B cell (primary cell): Measurements from ENCODE around the gene BTAF1. TPM values are rescaled to one million over a fixed set of nuclear protein-coding genes. Genes with fewer than 3 reads are reported as not detected.

Experiments used
- ATAC-seq: fragments of 200-7000 bp; cut with Tn5 transposase; one replicate; pipeline ENCODE4 v1.10.0; 2021; ENCODE audit warnings: low read depth, mild to moderate bottlenecking, moderate number of reproducible peaks, moderate library complexity
- CTCF ChIA-PET: fragments of 350-600 bp; sonication (Branson Sonifier 250); formaldehyde crosslinking; loops from one replicate; lab custom pipeline; 2021; ENCODE audit warnings: antibody characterized with exemption, inconsistent platforms; lab: Charles Lee
- POLR2A ChIA-PET: fragments of 350-600 bp; sonication (Branson Sonifier 250); formaldehyde crosslinking; loops from one replicate; lab custom pipeline; 2021; ENCODE audit warnings: antibody characterized with exemption; lab: Charles Lee
- DNase-seq: peaks from one replicate; pipeline ENCODE4 v3.0.0; 2013
- H2AFZ ChIP-seq: 2 replicates; pipeline ENCODE4 v1.6.1; 2012; ENCODE audit warnings: mild to moderate bottlenecking, low read depth, low read length; ENCODE audit not compliant: insufficient read depth, poor library complexity, severe bottlenecking
- H3K27ac ChIP-seq, 2 donors: 1 replicate in 1 of 2; 2 replicates in 1 of 2; pipeline ENCODE4 v1.5.1; 2012 to 2013; ENCODE audit warnings: low read length in 2 of 2, mild to moderate bottlenecking in 2 of 2, moderate library complexity in 1 of 2
- H3K27me3 ChIP-seq, 4 experiments: fragments of 200-600 bp in 1 of 4; sonication (generic) in 1 of 4; replicated peaks in 1 of 4; 1 replicate in 2 of 4; 2 replicates in 2 of 4; pipeline versions ENCODE4 v1.6.1 to v1.7.0; 2013 to 2016; ENCODE audit warnings: low read length in 3 of 4, mild to moderate bottlenecking in 2 of 4, mixed read lengths in 1 of 4, moderate library complexity in 1 of 4; ENCODE audit not compliant: insufficient read depth in 4 of 4, control insufficient read depth in 3 of 4; ENCODE audit errors: control extremely low read depth in 1 of 4
- H3K36me3 ChIP-seq, 2 experiments: replicated peaks in 1 of 2; 1 replicate in 1 of 2; 2 replicates in 1 of 2; pipeline versions ENCODE4 v1.6.1 to v1.7.1; 2013; ENCODE audit warnings: low read length in 1 of 2; ENCODE audit not compliant: insufficient read depth in 2 of 2, control insufficient read depth in 1 of 2; ENCODE audit errors: control extremely low read depth in 1 of 2, extremely low read depth in 1 of 2
- H3K4me1 ChIP-seq, 2 donors: fragments of 200-600 bp in 1 of 2; sonication (generic) in 1 of 2; 1 replicate in 1 of 2; 2 replicates in 1 of 2; pipeline versions ENCODE4 v1.5.1 to v1.6.1; 2013 to 2017; ENCODE audit warnings: low read length in 2 of 2; ENCODE audit not compliant: control insufficient read depth in 2 of 2, insufficient read depth in 2 of 2
- H3K4me2 ChIP-seq: replicated peaks from 2 replicates; pipeline ENCODE3; 2012; ENCODE audit warnings: mild to moderate bottlenecking, low read depth, low read length; ENCODE audit not compliant: poor library complexity, severe bottlenecking
- H3K4me3 ChIP-seq, 5 experiments: fragments of 200-600 bp in 1 of 5; sonication (generic) in 1 of 5; 1 replicate in 3 of 5; 2 replicates in 2 of 5; pipeline versions ENCODE4 v1.5.1 to v1.7.0; 2011 to 2016; ENCODE audit warnings: low read length in 4 of 5, mild to moderate bottlenecking in 4 of 5, low read depth in 2 of 5, control low read depth in 1 of 5, moderate library complexity in 1 of 5; ENCODE audit not compliant: insufficient read depth in 1 of 5; ENCODE audit errors: control extremely low read depth in 1 of 5, extremely low read depth in 1 of 5
- H3K79me2 ChIP-seq: fragments of 200-600 bp; sonication (generic); one replicate; pipeline ENCODE4 v1.6.0; 2016; ENCODE audit warnings: low read length; ENCODE audit not compliant: control insufficient read depth, insufficient read depth
- H3K9ac ChIP-seq: fragments of 200-600 bp; sonication (generic); 2 replicates; pipeline ENCODE4 v1.6.1; 2017; ENCODE audit warnings: mild to moderate bottlenecking, low read length, moderate library complexity
- H3K9me3 ChIP-seq, 3 donors: one replicate each; pipeline versions ENCODE4 v1.6.1 to v1.7.1; 2013; ENCODE audit warnings: low read length in 2 of 3; ENCODE audit not compliant: control insufficient read depth in 2 of 3, insufficient read depth in 1 of 3; ENCODE audit errors: control extremely low read depth in 1 of 3
- H4K20me1 ChIP-seq: 2 replicates; pipeline ENCODE4 v1.6.0; 2012; ENCODE audit warnings: mild to moderate bottlenecking, low read length; ENCODE audit not compliant: insufficient read depth, control insufficient read depth, poor library complexity, severe bottlenecking
- H3K27ac Mint-ChIP-seq: one replicate; pipeline ENCODE4 v1.8.0; 2021; ENCODE audit warnings: mixed read lengths
- H3K27me3 Mint-ChIP-seq: one replicate; pipeline ENCODE4 v1.8.0; 2021; ENCODE audit warnings: mixed read lengths
- H3K4me1 Mint-ChIP-seq: one replicate; pipeline ENCODE4 v1.8.0; 2021; ENCODE audit warnings: mixed read lengths
- H3K4me3 Mint-ChIP-seq: one replicate; pipeline ENCODE4 v1.8.0; 2021; ENCODE audit warnings: mixed read lengths
- H3K9me3 Mint-ChIP-seq: one replicate; pipeline ENCODE4 v1.8.0; 2022; ENCODE audit warnings: mixed read lengths; ENCODE audit not compliant: insufficient read depth
- EZH2 ChIP-seq: IDR thresholded peaks from 2 replicates; pipeline ENCODE4 v1.6.1; 2012; ENCODE audit warnings: borderline replicate concordance, low read depth, mild to moderate bottlenecking, moderate library complexity, low read length; ENCODE audit not compliant: insufficient read depth, poor library complexity, severe bottlenecking
- whole genome bisulfite sequencing: methylation state at CpG from one replicate; pipeline ENCODE4 v1.1.5; 2013; ENCODE audit warnings: missing lambda C conversion rate; ENCODE audit not compliant: insufficient coverage; 5-methylcytosine and 5-hydroxymethylcytosine counted together
- intact Hi-C: fragments of 100-400 bp; cut with micrococcal nuclease; formaldehyde crosslinking; loops from one replicate; pipeline ENCODE4 v1.10.0; 2022
- polyA plus RNA-seq: library from polyadenylated mRNA; depleted of rRNA; stranded (reverse); fragments of >200 nt; gene quantifications from 2 replicates; pipeline ENCODE4 v1.2.3, GENCODE V29; 2012
- total RNA-seq, 2 donors: library from RNA; stranded (reverse); fragments of 120-200 nt in 1 of 2; gene quantifications; 1 replicate in 1 of 2; 2 replicates in 1 of 2; pipeline versions ENCODE4 v1.2.3 to v1.2.4, GENCODE V29; 2013 to 2022
- TF ChIP-seq, protein P1 (sequence below): fragments of 200-600 bp; IDR thresholded peaks from one replicate; pipeline ENCODE4 v1.8.0; 2022; ENCODE audit warnings: antibody characterized with exemption, mild to moderate bottlenecking

Gene BTAF1
- total and polyA plus RNA-seq, 2 donors (not counting 1 experiment from before 2014, with no cell fraction given), result 58.2 to 78.1 TPM

DNA sequence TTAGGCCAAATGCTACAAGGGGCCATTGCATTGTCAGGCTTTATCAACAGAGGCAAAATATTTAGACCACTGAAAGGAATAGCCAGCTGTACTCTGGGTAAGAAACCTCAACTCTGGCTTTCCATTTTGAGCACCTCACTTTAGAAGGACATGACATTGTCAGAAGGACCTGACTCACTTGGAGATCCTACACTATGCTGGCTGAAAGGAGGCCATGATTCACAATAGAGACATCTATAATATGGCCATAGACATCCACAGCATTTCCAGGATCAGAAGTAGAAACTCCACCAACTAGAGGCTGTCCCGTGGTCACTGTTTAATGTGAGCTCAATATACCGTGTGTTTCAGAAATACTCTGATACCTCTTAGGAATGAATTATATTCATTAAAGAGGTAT lies 140.9 kb downstream of the BTAF1 start:
- Histone ChIP-seq H3K36me3 (no peaks in the 10 kb centered on the region), H2AFZ (no peak overlapping the region), H3K4me2 (no peak overlapping the region), H4K20me1 (no peaks in the 10 kb centered on the region), H3K9me3 (no peaks in the 10 kb centered on the region), H3K4me1 (no peaks in the 10 kb centered on the region), H3K9ac (no peak overlapping the region), H3K27me3 (no peaks in the 10 kb centered on the region), H3K27ac (no peak overlapping the region), H3K4me3 (no peak overlapping the region), H3K79me2 (no peaks in the 10 kb centered on the region)
- ATAC-seq (no peak), DNase-seq (no peak)
- CTCF ChIA-PET, result interaction anchor here (1.4 kb wide), 1 partner anchor 23 kb away, joined by 4 read pairs; no protein-coding TSS in a partner anchor
- no peaks in the 10 kb centered on the region for H3K9me3 Mint-ChIP-seq
- H3K4me3 Mint-ChIP-seq, result no peak overlapping the region
- intact Hi-C loops, result no loop called here
- H3K27me3 Mint-ChIP-seq, result no peaks in the 10 kb centered on the region
- TF ChIP-seq, protein P1, sequence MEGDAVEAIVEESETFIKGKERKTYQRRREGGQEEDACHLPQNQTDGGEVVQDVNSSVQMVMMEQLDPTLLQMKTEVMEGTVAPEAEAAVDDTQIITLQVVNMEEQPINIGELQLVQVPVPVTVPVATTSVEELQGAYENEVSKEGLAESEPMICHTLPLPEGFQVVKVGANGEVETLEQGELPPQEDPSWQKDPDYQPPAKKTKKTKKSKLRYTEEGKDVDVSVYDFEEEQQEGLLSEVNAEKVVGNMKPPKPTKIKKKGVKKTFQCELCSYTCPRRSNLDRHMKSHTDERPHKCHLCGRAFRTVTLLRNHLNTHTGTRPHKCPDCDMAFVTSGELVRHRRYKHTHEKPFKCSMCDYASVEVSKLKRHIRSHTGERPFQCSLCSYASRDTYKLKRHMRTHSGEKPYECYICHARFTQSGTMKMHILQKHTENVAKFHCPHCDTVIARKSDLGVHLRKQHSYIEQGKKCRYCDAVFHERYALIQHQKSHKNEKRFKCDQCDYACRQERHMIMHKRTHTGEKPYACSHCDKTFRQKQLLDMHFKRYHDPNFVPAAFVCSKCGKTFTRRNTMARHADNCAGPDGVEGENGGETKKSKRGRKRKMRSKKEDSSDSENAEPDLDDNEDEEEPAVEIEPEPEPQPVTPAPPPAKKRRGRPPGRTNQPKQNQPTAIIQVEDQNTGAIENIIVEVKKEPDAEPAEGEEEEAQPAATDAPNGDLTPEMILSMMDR, result no peak
- TF ChIP-seq EZH2, result no peak
- no peaks in the 10 kb centered on the region for H3K4me1 Mint-ChIP-seq
- POLR2A ChIA-PET, result no interaction called here
- H3K27ac Mint-ChIP-seq, result no peak overlapping the region
- WGBS, result no CpG with 5 or more reads among the region's 2 CpGs

DNA sequence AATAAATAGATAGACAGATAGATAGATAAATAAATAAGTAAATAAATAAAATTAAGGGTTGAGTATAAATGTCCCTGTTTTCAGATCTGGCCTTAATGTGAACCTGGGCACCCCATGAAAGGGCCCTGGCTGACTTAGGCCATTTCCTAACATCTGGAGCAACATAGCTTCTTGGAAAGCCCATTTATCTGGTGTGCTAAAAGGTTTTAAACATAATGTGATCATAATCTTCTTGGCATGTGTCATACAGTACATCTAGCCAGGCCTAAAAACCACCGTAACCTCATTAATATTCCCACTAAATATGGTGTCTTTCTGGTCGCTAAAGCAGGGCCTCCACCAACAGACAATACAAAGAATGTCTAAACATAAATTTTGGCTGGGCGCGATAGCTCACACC lies 142.8 kb downstream of the BTAF1 start:
- Histone ChIP-seq H3K27me3 (no peaks in the 10 kb centered on the region), H3K4me1 (no peaks in the 10 kb centered on the region), H4K20me1 (no peaks in the 10 kb centered on the region), H3K9ac (no peak overlapping the region), H3K9me3 (no peaks in the 10 kb centered on the region), H2AFZ (no peak overlapping the region), H3K79me2 (no peaks in the 10 kb centered on the region), H3K4me2 (no peak overlapping the region), H3K27ac (no peak overlapping the region), H3K36me3 (no peaks in the 10 kb centered on the region), H3K4me3 (no peak overlapping the region)
- Mint-ChIP-seq H3K4me3 (no peak overlapping the region), H3K27me3 (no peaks in the 10 kb centered on the region), H3K4me1 (no peaks in the 10 kb centered on the region), H3K9me3 (no peaks in the 10 kb centered on the region), H3K27ac (no peak overlapping the region)
- no peak for TF ChIP-seq EZH2
- TF ChIP-seq, protein P1, result no peak
- intact Hi-C loops, result no loop called here
- 96% methylated on average over 4 of the region's 4 CpGs for WGBS
- DNase-seq (no peak), ATAC-seq (no peak)
- CTCF ChIA-PET, result interaction anchor here (0.5 to 0.8 kb wide), 2 partner anchors 279 to 370 kb away, joined by 3 to 4 read pairs; no protein-coding TSS in a partner anchor
- POLR2A ChIA-PET, result no interaction called here
